Muscle of arm (tissue), 12 donors: ENCODE results near the gene TRIP4. TPM values are rescaled to one million over a fixed set of nuclear protein-coding genes. Genes with fewer than 3 reads are reported as not detected.

ENCODE experiments used
- DNase-seq: peaks from one replicate; pipeline ENCODE4 v3.0.0-alpha.2; 2013
- polyA plus RNA-seq, 12 donors: library from polyadenylated mRNA; unstranded; fragments of 120-200 nt; gene quantifications; one replicate each; pipeline ENCODE4 v1.2.1, GENCODE V29; 2013; ENCODE audit not compliant: insufficient read length in 12 of 12

The TRIP4 gene
- polyA plus RNA-seq, 12 donors = 17.1 to 32.9 (median 28.2) TPM; not detected in 1

GRCh38 chr15:64443747-64444621 lies 56.3 kb downstream of the TRIP4 start:
- DNase-seq = no peak

GRCh38 chr15:64444836-64445235 lies 57.2 kb downstream of the TRIP4 start:
- no peak for DNase-seq

GRCh38 chr15:64447536-64448315 lies 60.1 kb downstream of the TRIP4 start:
- no peak for DNase-seq

GRCh38 chr15:64452988-64453688 lies 65.5 kb downstream of the TRIP4 start:
- DNase-seq = no peak

- DNase-seq = no peak
Observed at GRCh38 chr15:64453689-64454037, 66.0 kb downstream of the TRIP4 start.

GRCh38 chr15:64454282-64454681 lies 66.6 kb downstream of the TRIP4 start:
- DNase-seq = no peak

- peak; percentile 15 for DNase-seq
Observed at GRCh38 chr15:64455961-64456371, 68.3 kb downstream of the TRIP4 start.

- no peak for DNase-seq
Observed at GRCh38 chr15:64456634-64457108, 69.0 kb downstream of the TRIP4 start.

GRCh38 chr15:64459066-64459781 lies 71.6 kb downstream of the TRIP4 start:
- no peak for DNase-seq

GRCh38 chr15:64460206-64460723 lies 72.6 kb downstream of the TRIP4 start, which contains the start of gene ZNF609:
ZNF609 (plus strand) TSS chr15:64460578; CDS start chr15:64499420, 38,842 bp downstream.
- DNase-seq = peak; percentile 95

- DNase-seq = peak; percentile 66
Observed at GRCh38 chr15:64460724-64461720, 73.4 kb downstream of the TRIP4 start.

GRCh38 chr15:64461721-64462162 lies 74.1 kb downstream of the TRIP4 start:
- no peak for DNase-seq

GRCh38 chr15:64462492-64462891 lies 74.9 kb downstream of the TRIP4 start:
- DNase-seq = no peak

GRCh38 chr15:64464276-64465005 lies 76.8 kb downstream of the TRIP4 start:
- DNase-seq = peak; percentile 62

- no peak for DNase-seq
Observed at GRCh38 chr15:64466408-64467141, 78.9 kb downstream of the TRIP4 start.

GRCh38 chr15:64472161-64472560 lies 84.5 kb downstream of the TRIP4 start:
- DNase-seq = no peak

GRCh38 chr15:64474846-64475245 lies 87.2 kb downstream of the TRIP4 start:
- DNase-seq = no peak

- no peak for DNase-seq
Observed at GRCh38 chr15:64476550-64476949, 88.9 kb downstream of the TRIP4 start.
